HG03135 (cell line): ENCODE measurements around the gene DYNLT1.
A peak's percentile ranks its signal among the peaks of the same experiment; 100 is the strongest.
"Not testable (repeated sequence)": the region's sequence is repeated elsewhere in the genome, so short reads cannot be mapped to it uniquely, and the experiment has no call there.

Experiments used
- ATAC-seq: cut with Tn5 transposase; IDR thresholded peaks from one replicate; pipeline ENCODE4 v1.9.1; 2021; ENCODE audit warnings: mild to moderate bottlenecking, moderate library complexity; ENCODE audit not compliant: unreplicated experiment

Gene DYNLT1

DNA sequence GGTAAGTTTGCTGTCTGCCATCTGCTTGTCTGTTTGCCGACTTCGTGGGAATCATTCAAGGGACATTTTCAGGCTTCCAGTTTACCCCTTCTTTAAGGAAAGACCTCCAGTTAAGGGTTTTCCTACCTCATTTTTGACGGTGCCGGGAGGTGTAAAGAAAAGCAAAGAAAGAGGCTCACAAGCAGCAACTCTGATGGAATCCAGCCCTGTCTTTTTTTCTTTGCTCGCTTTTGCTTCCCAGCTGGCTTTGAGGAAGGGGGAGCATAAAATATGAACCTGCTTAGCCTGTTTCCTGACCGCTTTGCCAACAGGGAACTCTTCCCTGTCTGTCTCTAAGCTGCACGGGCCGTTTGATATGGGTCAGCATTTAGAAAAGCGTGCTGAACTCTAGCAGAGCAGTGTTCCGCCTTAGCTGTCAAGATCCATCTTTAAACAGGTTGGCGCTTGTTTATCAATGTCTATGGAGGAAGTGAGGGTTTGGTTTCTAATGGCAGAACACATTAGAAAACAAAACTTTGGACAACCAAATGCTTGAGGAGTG is 19.2 kb upstream of the DYNLT1 start:
- ATAC-seq = no peak

GRCh38 chr6:158662954-158663624 is 18.5 kb upstream of the DYNLT1 start:
- ATAC-seq = no peak

DNA sequence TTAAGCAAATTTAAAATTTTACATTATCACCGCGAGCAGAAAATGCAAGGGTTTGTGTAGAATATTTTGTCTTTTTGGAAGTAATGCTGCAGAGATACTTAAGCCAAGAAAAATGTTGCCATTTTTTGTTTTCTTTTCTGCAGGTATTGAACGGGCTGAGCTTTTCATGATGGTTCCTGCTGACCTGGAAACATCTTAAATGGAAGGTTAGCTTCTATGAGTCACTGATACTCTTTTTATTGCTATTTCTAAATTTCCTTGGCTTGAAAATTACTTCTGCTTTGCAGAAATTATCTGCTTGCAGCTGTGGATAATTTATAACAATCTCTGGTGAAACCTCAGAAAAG is 18.0 kb upstream of the DYNLT1 start:
- ATAC-seq = no peak

- ATAC-seq = no peak
Measured at GRCh38 chr6:158661156-158661685, 16.7 kb upstream of the DYNLT1 start.

GRCh38 chr6:158660333-158660754 is 15.8 kb upstream of the DYNLT1 start:
- no peak for ATAC-seq

DNA sequence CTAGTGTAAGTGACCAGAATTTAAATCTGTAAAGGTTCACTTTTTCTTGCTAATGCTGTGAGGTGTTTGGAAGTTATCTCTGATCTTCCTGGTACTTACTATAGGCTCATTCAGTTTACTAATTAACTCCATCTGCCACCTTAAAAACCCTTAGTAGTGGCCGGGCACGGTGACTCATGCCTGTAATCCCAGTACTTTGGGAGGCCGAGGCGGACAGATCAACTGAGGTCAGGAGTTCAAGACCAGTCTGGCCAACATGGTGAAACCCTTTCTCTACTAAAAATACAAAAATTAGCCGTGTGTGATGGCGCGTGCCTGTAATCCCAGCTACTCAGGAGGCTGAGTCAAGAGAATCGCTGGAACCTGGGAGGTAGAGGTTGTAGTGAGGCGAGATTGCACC is 12.4 kb upstream of the DYNLT1 start:
- ATAC-seq = not testable (repeated sequence)

- no peak for ATAC-seq
Measured at GRCh38 chr6:158655569-158656450, 11.3 kb upstream of the DYNLT1 start.

DNA sequence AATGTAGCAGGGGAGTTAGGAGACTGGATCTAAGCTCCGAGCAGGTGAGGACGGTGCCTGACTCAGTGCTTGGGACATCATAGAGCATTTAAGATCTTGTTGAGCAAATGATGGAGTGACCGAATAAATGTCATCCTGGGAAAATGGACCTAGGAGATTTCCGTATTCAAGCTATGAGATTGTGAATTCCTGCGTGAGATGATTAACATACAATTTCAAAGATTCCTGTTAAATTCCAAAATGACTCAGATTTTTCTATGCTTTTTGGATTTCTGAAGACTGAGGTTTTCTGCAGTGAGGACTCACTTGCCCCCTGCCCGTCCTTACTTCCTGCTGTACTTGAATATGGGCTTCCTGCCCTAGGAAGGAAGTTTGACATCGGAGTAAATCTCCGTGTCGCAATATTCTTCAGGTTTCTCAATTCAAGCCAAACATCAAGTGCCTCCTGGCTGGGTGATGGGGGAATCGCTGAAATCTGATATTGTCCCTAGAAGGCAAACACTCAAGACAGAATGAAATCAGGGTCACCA is 10.5 kb upstream of the DYNLT1 start:
- ATAC-seq = no peak

DNA sequence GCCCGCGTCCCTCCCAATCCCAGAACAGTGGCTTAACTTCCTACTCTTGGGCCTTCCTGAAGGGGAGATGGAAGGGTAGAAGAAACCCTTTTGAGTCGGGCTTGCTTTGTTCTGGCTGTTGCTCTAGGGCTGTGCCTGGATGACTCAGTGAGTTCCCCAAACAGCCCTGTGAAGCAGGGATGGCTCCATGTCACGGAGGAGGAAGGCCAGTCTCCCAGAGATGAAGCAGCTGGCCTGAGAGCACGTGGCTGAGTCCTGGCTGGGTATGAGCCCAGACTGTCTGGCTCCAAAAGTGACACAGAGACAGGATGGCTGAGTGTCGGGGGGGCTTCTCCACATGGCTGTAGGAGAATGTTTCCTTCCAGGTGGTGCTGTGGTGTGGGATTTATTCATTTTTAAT is 10.0 kb upstream of the DYNLT1 start:
- ATAC-seq = no peak

DNA sequence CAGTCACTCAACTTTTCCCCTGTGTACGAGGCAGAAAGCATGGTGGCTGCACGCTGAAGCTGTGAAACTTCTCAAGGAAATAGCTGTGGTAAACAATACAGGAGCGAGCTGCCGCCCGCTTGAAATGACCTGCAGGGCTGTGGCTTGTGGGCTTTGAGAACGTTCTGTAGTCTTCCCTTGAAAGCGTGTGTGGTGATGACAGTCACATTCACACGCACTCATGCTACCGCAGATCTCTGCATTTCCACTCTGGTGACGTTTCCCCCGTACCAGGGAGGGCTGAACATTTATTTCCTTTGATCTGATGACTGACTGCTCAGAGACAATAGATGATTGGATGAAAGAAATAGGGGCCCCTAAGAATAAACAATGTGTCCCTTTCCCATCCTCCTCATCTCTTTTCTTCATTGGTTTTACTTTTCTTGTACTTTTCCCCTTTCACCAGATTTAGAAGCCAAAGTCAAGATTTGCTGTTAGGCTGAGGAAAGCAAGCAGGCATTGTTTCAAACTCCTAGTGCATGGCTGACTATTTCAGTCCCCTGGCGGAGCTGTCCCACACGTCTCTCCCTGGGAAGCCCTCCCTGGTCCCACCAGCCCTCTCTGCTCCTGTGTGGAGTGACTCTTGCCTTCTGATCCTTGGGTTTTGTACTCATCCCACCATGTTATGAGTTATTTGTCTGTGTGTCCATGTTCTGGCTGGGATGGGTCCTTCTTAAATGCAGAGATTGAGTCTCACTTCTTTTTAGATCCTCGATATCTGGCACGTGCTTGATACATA is 9.2 kb upstream of the DYNLT1 start:
- peak; percentile 42 for ATAC-seq

- ATAC-seq = not testable (repeated sequence)
Measured at GRCh38 chr6:158651981-158652737, 7.6 kb upstream of the DYNLT1 start.

GRCh38 chr6:158649289-158650143 is 5.0 kb upstream of the DYNLT1 start, which contains the start of gene SYTL3:
TSS of gene SYTL3 (plus strand) at chr6:158650054. CDS start at chr6:158663269, 13,215 bp downstream.
- ATAC-seq = peak; percentile 58

GRCh38 chr6:158648682-158649131 is 4.2 kb upstream of the DYNLT1 start:
- peak; percentile 23 for ATAC-seq

DNA sequence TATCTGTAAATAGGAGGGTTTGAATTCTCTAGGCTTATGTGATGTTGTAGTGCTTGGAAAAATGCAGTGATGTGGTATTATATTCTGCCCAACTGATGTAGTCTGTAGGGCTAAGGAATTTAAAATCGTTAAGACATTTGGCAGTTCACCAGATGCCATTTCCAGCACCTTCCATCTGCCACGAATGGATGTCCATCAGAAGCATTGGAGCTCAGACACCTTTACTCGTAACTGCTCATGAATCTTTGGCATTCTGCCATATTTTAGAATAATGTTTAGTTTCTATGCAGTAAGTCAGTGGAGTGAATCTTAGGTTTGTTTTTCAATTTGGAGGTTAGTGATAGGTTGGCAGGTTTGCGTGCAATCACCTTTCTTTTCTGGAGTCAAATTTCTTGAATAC is 3.0 kb upstream of the DYNLT1 start:
- no peak for ATAC-seq

GRCh38 chr6:158646023-158646910 is 1.7 kb upstream of the DYNLT1 start:
- no peak for ATAC-seq

- no peak for ATAC-seq
Measured at GRCh38 chr6:158645064-158646022, 800 bp upstream of the DYNLT1 start.

GRCh38 chr6:158643836-158644230 is 710 bp downstream of the DYNLT1 start:
- no peak for ATAC-seq
